ENCODE results near the gene LRP4.

- TF ChIP-seq, protein P1, sequence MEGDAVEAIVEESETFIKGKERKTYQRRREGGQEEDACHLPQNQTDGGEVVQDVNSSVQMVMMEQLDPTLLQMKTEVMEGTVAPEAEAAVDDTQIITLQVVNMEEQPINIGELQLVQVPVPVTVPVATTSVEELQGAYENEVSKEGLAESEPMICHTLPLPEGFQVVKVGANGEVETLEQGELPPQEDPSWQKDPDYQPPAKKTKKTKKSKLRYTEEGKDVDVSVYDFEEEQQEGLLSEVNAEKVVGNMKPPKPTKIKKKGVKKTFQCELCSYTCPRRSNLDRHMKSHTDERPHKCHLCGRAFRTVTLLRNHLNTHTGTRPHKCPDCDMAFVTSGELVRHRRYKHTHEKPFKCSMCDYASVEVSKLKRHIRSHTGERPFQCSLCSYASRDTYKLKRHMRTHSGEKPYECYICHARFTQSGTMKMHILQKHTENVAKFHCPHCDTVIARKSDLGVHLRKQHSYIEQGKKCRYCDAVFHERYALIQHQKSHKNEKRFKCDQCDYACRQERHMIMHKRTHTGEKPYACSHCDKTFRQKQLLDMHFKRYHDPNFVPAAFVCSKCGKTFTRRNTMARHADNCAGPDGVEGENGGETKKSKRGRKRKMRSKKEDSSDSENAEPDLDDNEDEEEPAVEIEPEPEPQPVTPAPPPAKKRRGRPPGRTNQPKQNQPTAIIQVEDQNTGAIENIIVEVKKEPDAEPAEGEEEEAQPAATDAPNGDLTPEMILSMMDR (IDR thresholded peaks at IDR 0.05; ENCODE audit: low read length) = no peak
- TF ChIP-seq EZH2 (optimal IDR thresholded peaks at IDR 0.05; ENCODE audit: low read depth, low read length) (no peak), EZH2phosphoT487 (IDR thresholded peaks at IDR 0.05; ENCODE audit: low read length) (no peak)
Observed at GRCh38 chr11:46860218-46860617, 58.1 kb downstream of the LRP4 start.
